GM12873 (cell line): ENCODE results near the gene PUM1.

Source experiments
- CTCF ChIP-seq: IDR thresholded peaks from 2 replicates; pipeline ENCODE4 v1.5.1; 2012; ENCODE audit warnings: low read depth, mild to moderate bottlenecking, moderate library complexity, low read length, control low read depth; ENCODE audit not compliant: insufficient read depth; ENCODE audit errors: missing control alignments

Gene PUM1

GRCh38 chr1:30971496-30971895 is 94.0 kb downstream of the PUM1 start:
- no peak for TF ChIP-seq CTCF

GRCh38 chr1:30969903-30970302 is 95.6 kb downstream of the PUM1 start:
- TF ChIP-seq CTCF = no peak

GRCh38 chr1:30968220-30968971 is 97.1 kb downstream of the PUM1 start:
- TF ChIP-seq CTCF = no peak

GRCh38 chr1:30966690-30967369 is 98.7 kb downstream of the PUM1 start:
- TF ChIP-seq CTCF = no peak

- no peak for TF ChIP-seq CTCF
These were observed 99.5 kb downstream of the PUM1 start for GRCh38 chr1:30965924-30966599.

GRCh38 chr1:30964706-30965105 is 100.8 kb downstream of the PUM1 start:
- no peak for TF ChIP-seq CTCF
